Limb (tissue), 2 donors: ENCODE results near the gene EFNA3.
"Not testable (repeated sequence)": the region's sequence is repeated elsewhere in the genome, so short reads cannot be mapped to it uniquely, and the experiment has no call there.

Source experiments
- DNase-seq, 2 donors: peaks; one replicate each; pipeline ENCODE4 v3.0.0-alpha.2; 2016; ENCODE audit errors: extremely low spot score in 2 of 2

Gene EFNA3

DNA sequence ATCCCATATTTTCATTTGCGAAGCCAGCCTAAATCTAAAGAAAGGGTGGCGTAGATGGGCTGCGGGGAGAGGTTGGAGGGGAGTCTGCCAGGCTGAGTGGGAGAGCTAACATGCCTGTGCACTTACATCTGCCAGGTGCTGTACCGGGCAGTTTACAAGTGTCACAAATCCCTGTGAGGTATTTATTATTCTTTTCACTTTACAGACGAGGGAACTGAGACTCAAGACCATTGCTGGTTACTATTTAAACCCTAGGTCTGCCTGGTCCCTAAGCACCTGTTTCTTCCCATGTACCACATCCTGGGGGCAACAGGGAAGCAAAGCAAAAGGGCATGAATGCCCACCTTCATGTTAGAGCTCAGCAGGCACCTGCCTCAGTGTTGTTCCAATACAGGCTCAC is 29.7 kb downstream of the EFNA3 start:
- DNase-seq = no peak

DNA sequence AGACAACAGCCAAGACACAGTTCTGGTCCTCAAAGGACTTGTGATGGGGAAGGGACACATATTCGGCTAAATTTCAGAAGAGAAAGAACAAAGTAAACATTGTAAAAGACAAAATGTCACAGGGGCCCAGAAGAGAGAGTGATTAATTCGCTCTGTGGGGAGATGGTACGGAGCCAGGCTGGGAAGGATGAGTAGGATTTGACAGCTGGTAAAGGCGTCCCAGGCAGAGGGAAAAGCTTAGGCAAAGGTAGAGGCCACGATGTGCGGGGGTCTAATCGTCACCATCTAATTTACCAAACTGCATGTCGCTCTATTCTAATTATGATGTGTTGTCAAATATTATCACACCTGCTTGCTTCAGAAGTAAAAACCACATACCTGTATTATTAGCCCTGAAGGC is 31.7 kb downstream of the EFNA3 start:
- no peak for DNase-seq

GRCh38 chr1:155110826-155111225 is 32.2 kb downstream of the EFNA3 start:
- no peak for DNase-seq

- DNase-seq = no peak
Observed at GRCh38 chr1:155113450-155113980, 34.9 kb downstream of the EFNA3 start.

DNA sequence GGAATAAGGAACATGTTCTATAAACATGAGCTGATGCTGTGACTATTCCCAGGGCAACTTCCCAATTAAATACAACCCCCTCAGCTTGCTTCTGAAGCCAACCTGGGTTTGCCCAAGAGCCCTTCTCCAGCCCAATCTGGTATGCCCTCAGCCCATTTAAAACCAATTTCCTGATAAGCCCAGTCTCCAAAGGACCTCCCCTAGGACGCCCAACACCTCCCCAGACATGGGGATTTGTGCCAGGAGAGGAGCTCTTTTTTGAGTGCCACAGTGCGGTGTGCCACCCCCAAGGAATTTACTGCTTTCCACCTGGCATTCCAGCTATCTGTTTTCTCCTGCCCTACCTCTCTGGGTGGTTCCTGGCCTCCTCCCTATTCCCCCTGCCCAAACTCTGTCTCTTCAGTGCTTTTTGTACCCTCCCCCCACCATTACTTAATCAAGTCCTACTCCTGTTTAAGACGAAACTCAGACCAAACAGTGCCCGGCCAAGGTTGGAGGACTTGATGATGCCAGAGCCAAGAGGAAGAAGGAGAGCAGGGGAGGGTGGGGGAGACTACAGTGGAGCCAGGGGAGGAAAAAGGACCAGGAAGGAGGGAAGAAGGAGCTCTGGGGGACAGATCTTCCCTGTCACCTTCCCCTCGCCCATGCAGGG is 37.6 kb downstream of the EFNA3 start:
- no peak for DNase-seq

- no peak for DNase-seq
Observed at GRCh38 chr1:155117610-155118009, 39.0 kb downstream of the EFNA3 start.

DNA sequence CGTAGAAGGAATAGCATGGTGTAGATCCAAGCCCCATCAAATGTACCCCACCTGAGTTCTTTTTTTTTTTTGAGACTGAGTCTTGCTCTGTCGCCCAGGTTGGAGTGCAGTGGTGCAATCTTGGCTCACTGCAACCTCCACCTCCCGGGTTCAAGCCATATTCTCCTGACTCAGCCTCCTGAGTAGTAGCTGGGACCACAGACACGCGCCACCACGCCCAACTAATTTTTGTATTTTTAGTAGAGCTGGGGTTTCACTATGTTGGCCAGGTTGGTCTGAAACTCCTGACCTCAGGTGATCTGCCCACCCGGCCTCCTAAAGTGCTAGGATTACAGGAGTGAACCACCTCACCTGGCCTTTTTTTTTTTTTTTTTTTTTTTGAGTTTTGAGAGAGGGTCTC is 39.5 kb downstream of the EFNA3 start:
- not testable (repeated sequence) for DNase-seq

DNA sequence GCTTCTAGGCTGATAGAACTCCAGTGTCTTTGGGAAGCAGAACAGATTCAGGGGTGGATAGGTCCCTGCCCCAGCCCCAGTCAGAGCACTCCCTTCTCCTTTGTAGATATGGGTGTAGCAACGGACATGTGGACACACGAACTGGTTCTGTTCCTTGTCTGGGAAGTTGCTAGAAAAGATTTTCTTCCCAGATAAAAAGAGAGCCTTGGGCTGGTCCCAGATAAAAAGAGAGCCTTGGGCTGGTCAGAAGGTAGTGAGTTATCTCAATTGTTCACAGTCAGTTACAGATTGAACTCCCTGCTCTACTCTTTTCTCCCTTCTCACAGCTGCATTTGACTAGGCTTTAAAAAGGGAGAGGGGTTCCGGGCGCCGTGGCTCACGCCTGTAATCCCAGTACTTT is 41.6 kb downstream of the EFNA3 start:
- DNase-seq = no peak

DNA sequence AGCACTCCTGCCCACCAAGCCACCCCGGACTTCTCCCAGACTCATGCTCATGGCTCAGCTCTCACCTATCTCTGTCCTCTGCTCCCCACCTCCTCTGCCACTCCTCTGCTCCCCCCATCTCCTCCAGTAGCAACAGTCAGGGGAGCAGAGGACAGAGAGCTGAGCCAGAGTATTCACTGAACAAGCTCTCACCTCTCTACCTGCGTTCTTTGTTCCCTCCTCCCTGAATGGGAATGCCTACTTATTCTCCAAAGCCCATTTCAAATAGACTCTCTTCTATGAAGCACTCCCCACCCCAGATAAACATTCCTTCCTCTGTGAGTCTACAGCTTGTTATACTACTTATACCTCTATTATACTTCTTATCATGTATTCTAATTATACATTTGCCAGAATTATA is 42.6 kb downstream of the EFNA3 start:
- DNase-seq = no peak

GRCh38 chr1:155122308-155122707 is 43.7 kb downstream of the EFNA3 start:
- no peak for DNase-seq

GRCh38 chr1:155123801-155124200 is 45.2 kb downstream of the EFNA3 start:
- no peak for DNase-seq

GRCh38 chr1:155124503-155125463 is 46.1 kb downstream of the EFNA3 start:
- DNase-seq = no peak

- no peak for DNase-seq
Observed at GRCh38 chr1:155125511-155125945, 46.9 kb downstream of the EFNA3 start.

DNA sequence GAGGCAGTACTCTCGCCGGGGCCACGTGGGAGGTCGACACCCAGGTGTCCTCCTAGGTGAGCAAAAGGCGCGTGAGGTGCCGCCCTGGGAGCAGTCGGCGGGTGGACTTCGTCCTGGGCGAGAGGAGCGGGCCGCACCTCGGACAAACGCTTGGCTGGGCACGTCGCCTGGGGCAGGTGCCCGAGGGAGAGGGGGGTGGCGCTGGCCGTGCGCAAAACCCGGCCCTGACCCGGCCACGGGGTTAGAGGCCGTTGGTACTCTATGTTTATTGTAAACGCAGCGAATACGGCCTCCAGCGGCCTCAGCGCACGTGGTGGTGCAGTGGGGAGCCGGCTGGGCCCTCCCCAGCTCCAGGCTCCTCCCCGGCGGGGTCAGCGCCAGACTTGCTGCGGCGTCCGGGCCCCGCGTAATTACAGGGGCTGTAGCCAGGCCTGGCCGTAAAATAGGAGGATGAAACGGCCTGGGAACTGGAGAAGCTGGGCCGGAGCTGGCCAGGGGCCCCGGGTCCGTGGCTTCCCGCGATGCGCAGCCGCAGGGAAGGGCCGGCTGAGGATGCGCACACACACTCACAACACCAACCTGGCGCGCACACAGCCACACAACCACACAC is 47.4 kb downstream of the EFNA3 start:
- DNase-seq = peak; percentile 43 to 64

DNA sequence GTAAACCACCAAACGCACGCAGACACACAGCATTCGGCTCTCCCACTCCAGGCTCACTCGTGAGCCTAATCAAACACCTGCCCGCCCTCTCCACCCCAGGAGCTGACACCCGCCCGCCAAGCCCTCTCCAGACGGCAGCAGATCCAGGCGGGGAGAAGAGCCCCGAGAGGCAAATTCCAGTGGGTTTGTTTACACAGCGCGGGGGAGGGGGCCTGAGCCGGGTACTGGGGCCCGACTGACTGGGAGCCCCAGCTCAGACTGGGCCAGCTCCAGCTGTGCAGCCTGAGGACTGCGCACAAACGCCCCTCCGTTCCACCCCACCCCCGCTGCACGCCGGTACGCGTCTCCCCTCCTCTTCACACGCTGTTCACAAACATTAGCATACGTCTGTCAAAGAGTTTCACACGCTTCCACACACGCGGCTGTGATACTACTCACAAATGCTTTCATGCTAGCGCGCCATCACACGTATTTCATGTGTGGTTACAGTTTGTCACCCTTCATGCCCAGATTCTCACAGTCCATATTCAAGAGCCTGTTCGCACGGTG is 48.0 kb downstream of the EFNA3 start:
- peak in 1 of 2 donors; percentile 63 for DNase-seq

DNA sequence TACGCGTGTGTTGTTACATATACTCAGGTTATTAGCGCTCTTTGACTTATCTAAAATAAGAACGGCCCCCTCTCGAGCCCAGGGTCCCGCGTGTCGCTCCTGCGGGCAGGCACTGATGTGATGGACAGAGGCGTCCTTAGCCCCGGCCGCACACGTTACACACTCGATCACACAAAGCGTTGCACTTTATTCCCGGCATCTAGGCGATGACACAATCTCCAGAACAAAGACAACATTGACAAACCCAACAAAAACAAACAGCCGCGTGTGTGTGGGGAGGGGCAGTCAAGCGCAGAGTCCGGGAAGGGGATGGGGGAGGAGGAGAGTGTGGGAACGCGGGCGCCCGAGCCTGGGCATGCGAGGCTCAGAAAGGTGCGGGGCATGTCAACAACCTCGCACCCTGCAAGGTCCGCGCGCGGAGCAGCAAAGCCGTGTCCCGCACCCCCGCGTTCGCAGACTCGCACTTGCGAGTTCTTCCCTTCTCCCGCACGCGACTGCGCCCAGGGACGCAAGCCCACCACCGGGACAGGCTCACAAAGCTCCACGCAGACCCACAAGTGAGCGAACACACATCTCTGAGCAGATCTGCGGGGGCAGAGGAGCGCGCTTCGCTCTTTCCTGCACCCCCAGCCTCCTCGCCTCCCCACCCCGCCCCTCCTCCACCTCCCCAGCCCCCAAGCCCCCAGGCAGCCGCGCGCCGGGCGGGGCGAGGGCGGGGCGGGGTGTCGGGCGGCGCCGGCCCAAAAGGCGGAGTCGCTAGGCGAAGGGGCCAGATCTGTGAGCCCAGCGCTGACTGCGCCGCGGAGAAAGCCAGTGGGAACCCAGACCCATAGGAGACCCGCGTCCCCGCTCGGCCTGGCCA is 48.7 kb downstream of the EFNA3 start, which contains the start of gene EFNA1:
TSS of gene EFNA1 (plus strand) at position 772 of the 862 bp plus-strand sequence. CDS start 102 bp downstream, outside the sequence.
- peak; percentile 51 to 75 for DNase-seq

DNA sequence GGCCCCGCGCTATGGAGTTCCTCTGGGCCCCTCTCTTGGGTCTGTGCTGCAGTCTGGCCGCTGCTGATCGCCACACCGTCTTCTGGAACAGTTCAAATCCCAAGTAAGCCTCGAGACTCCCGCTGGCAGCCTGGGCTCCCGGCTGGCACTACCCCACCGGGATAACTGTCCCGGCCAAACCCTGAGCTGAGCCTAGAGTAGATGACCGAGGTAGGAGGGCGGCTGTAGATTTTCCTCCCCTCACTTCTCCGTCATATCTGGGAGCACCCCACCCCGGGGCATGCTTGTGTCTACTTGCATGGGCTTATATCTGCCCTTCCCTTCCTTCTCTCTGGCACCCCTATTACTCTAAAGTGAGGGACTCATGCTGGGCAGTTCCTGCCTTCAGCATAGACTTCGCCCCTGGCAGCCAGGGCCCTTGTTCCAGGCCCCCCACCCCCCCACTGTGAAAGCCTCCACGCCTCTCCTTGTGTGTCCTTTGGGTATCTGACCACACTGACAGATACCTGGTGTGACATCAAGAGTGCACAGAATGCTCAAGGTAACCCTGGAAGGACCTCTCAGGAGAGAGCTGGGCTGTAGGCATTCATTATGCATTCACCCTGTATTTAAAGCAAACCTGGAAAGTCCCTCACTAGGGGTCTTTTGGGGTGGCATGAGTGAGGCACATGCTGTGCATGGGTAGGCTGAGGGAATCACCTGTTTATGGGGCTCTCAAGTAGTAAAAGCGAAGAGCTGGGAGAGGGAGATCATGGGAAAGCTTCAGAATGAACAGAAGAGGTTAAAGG is 49.5 kb downstream of the EFNA3 start:
- no peak for DNase-seq

DNA sequence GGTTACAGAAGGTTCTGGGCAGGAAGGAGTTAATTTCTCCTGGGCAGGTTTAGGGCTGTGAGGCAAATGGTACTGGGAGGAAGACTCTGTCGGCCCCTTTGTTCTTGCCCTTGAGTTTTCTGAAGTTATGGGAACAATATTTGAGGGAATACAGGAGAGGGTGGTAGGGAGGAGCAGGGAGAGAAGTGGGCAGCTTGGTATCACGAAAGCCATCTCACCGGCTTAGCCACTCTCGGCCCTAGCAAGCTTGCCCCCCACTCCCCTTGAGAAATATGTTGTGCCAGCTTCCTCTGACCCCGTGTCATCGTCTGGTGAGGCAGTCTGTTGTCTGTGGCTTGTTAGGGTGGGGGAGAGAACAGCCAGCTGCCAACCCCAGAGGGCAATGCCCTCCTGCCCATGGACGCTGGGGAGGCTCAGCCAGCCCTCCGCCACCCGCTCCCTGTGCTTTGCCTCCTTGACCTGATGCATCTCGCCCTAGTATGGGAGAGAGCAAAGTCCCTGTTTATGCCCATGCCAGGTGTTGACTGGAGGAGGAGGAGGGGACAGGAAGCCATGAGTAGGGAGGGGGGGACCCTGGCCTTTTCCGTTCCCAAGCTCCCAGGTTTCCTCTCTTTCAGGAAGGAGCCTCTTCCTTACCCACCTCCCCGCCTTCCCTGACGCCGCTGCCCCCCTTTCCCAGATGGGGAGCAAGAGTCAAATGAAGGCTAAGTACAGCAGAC is 50.3 kb downstream of the EFNA3 start:
- no peak for DNase-seq
